ENCODE results near the gene MYH13.

DNA sequence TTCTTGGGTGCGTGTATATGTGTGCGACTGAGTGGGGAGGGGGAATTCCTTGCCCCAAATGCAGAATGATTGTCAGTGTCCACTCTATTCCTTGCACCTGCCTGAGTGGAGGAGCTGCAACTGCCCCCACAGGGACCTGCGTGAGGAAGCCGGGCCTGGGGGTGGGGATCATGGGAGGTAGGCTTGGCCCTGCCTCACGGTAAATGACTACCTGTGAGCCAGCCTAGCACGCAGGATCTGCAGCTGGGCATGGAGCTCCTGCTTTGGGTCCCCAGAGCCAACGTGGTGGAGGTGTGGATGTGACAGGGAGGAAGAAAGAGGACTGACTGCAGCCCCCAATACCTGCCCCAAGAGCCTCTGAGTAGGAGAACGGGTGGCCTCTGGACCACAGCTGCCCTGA lies 97.4 kb downstream of the MYH13 start:
- TF ChIP-seq EZH2 (IDR thresholded peaks at IDR 0.05; ENCODE audit: insufficient read depth, poor library complexity, severe bottlenecking) (no peak), EZH2phosphoT487 (IDR thresholded peaks at IDR 0.05; ENCODE audit: insufficient read depth, low read depth) (no peak)
